OCI-M2 (cell line): ENCODE results near the gene CHMP3.

Experiments used
- DNase-seq: peaks from one replicate; lab custom pipeline; 2025; ENCODE audit not compliant: unreplicated experiment; lab: John Stamatoyannopoulos, UW

Gene CHMP3

GRCh38 chr2:86471637-86472036, 91.6 kb downstream of the CHMP3 start:
- DNase-seq = no peak

- DNase-seq = no peak
These were observed 92.4 kb downstream of the CHMP3 start for GRCh38 chr2:86470890-86471289.

DNA sequence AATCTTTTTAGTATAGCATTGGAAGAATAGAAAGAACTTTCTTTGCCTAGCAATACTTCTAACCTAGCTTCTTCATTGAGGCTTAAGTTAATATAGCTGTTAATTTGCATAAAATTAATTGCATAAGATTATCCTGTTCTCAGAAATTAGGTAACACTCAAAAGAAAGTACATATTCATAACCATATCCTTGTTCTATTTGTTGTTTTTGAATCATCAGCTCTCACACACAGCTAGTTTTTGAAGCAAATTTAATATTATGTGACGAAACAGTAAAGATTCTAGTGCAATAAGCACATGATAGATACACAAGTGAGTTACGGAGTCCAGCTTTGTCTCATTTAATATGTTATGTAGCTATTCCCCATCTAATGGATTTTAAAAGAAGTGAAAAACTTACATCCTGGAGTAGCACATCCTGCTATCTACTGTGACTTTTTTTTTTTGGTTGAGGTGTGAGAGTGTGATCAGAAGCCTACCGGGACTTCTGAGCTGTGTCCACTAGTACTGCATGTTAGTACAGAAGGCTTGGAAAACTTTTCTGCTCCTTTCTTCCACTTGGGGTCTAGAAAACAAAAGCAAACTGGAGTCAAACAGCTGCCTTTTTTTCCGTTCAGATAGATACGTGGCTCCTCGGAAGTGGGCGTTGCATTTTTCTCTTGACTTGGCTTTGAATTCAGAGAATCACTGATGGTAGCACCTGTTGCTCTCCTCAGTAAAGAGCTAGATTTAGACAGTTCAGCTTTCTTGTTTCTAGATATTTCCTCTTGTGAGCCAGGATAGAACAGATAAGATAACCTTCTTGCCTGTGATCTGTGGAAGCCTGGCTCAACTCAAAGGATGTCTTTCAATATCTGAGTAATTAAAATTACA, 94.8 kb downstream of the CHMP3 start:
- no peak for DNase-seq

DNA sequence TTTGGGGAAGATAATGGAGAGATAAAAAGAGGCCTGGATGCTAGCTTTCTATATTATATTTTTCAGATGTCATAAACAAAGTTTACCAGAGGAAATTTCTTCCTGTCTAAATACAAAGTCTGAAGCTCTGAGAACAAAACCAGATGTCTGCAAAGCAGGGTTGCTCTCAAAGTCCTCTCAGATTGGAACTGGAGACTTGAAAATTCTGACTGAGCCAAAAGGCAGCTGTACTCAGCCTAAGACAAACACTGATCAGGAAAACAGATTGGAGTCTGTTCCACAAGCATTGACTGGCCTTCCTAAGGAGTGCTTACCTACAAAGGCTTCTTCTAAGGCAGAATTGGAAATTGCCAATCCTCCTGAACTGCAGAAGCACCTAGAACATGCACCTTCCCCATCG, 96.9 kb downstream of the CHMP3 start:
- no peak for DNase-seq

- no peak for DNase-seq
These were observed 98.6 kb downstream of the CHMP3 start for GRCh38 chr2:86464652-86465051.

GRCh38 chr2:86461042-86461743, 102.0 kb downstream of the CHMP3 start:
- DNase-seq = no peak

- no peak for DNase-seq
These were observed 108.1 kb downstream of the CHMP3 start for GRCh38 chr2:86455181-86455580.

GRCh38 chr2:86454238-86454637, 109.0 kb downstream of the CHMP3 start:
- no peak for DNase-seq

DNA sequence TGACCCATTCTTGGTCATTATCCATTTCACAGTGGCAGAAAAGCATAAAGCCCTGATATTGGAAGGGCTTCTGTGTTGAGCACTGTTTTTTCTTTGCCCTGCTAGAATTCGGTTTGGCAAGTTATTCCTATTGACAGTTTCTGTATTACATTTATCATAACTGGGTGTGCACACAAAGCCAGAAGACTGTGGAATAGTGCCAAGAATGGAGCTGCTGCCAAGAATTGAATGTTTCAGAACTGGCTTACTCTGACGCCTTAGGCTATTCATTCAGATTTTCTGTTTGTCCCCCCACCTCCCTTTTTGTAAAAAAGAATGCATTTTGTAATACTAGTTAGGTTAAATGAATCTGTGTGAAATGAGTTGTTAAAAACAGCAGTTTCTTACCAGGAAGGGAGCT, 109.4 kb downstream of the CHMP3 start:
- DNase-seq = no peak
